ENCODE data around the gene CSNK1D.

- TF ChIP-seq CTCF (IDR thresholded peaks at IDR 0.05; ENCODE audit: low read depth, low read length, poor library complexity, severe bottlenecking), result no peak
- TF ChIP-seq EZH2phosphoT487 (IDR thresholded peaks at IDR 0.05; ENCODE audit: borderline replicate concordance, low read length), result no peak
Measured at GRCh38 chr17:82239926-82240505, 33.5 kb downstream of the CSNK1D start.
